ENCODE results near the gene TMED5.
"Not testable (repeated sequence)": the region's sequence is repeated elsewhere in the genome, so short reads cannot be mapped to it uniquely, and the experiment has no call there.

TMED5 gene

GRCh38 chr1:93172778-93173177, 7.4 kb downstream of the TMED5 start:
- no peak overlapping the region for H3K4me3 ChIP-seq (ENCODE audit: low read depth, low read length)
- TF ChIP-seq POLR2A (IDR thresholded peaks at IDR 0.05; ENCODE audit: extremely low read depth, insufficient read length) (no peak), MYC (IDR thresholded peaks at IDR 0.05; ENCODE audit: low read depth, low read length) (no peak), CTCF (IDR thresholded peaks at IDR 0.05; ENCODE audit: low read depth, low read length) (no peak)
- DNase-seq (ENCODE audit: low read depth), result no peak

DNA sequence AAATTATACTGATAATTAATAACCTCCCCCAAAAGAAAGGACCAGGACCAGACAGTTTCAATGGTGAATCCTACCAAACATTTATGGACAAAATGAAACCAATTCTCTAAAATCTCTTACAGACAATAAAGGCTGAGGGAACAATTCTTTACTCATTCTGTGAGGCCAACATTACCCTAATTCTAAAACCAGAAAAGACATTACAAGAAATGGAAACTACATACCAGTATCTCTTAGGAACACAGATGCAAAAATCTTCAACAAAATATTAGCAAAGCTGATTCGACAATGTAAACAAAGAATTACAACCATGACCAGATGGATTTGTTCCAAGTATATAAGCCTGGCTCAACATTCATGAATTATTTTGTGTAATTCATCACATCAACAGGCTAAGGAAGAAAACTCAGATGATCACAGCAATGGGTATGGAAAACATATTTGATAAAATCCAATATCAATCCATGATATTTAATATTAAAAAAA, 8.6 kb downstream of the TMED5 start:
- H3K4me3 ChIP-seq (ENCODE audit: low read depth, low read length), result no peak overlapping the region
- no peak for DNase-seq (ENCODE audit: low read depth)
- no peak for TF ChIP-seq POLR2A (IDR thresholded peaks at IDR 0.05; ENCODE audit: extremely low read depth, insufficient read length)
- TF ChIP-seq CTCF (IDR thresholded peaks at IDR 0.05; ENCODE audit: low read depth, low read length), result no peak
- TF ChIP-seq MAX (IDR thresholded peaks at IDR 0.05; ENCODE audit: low read depth, low read length), result no peak
- TF ChIP-seq MYC (IDR thresholded peaks at IDR 0.05; ENCODE audit: low read depth, low read length), result no peak

- not testable (repeated sequence) for H3K4me3 ChIP-seq (ENCODE audit: low read depth, low read length); DNase-seq (ENCODE audit: low read depth)
Measured at GRCh38 chr1:93170141-93170678, 10.0 kb downstream of the TMED5 start.

GRCh38 chr1:93167006-93167405, 13.2 kb downstream of the TMED5 start:
- TF ChIP-seq MAX (IDR thresholded peaks at IDR 0.05; ENCODE audit: low read depth, low read length), result no peak
- TF ChIP-seq CTCF (IDR thresholded peaks at IDR 0.05; ENCODE audit: low read depth, low read length), result no peak
- no peak for TF ChIP-seq MYC (IDR thresholded peaks at IDR 0.05; ENCODE audit: low read depth, low read length)
- no peak for TF ChIP-seq POLR2A (IDR thresholded peaks at IDR 0.05; ENCODE audit: extremely low read depth, insufficient read length)
- DNase-seq (ENCODE audit: low read depth), result no peak

DNA sequence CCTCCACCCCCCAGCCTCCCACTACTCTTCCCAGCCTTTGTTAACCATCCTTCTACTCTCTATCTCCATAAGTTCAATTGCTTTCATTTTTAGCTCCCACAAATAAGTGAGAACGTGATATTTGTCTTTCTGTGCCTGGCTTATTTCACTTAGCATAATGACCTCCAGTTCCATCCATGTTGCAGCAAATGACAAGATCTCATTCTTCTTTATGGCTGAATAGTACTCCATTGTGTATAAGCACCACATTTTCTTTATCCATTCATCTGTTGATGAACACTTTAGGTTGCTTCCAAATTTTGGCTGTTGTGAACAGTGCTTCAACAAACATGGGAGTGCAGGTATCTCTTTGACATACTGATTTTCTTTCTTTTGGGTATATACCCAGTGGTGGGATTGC, 14.3 kb downstream of the TMED5 start:
- not testable (repeated sequence) for DNase-seq (ENCODE audit: low read depth); H3K4me3 ChIP-seq (ENCODE audit: low read depth, low read length)

More at GRCh38 chr1:93167006-93167405, 13.2 kb downstream of the TMED5 start:
- H3K4me3 ChIP-seq (ENCODE audit: low read depth, low read length), result no peak overlapping the region

DNA sequence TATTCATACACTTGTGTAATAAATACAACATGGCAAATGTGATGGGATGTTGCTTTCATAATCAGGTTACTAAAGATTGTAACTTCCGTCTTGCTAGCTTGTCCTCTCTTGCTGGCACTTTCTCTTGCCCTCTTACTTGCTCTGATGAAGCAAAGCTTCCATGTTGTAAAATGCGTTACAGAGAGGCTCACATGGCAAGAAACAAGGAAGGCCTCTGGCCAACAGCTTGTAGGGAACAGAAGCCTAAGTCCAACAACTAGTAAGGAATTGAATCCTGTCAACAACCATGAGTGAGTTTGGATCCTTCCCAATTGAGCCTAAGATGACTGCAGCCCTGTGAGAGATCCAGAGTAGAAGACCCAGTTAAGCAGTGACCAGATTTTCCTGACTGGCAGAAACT, 15.4 kb downstream of the TMED5 start:
- DNase-seq (ENCODE audit: low read depth), result no peak
- no peak for TF ChIP-seq CTCF (IDR thresholded peaks at IDR 0.05; ENCODE audit: low read depth, low read length)
- no peak for TF ChIP-seq MYC (IDR thresholded peaks at IDR 0.05; ENCODE audit: low read depth, low read length)
- TF ChIP-seq POLR2A (IDR thresholded peaks at IDR 0.05; ENCODE audit: extremely low read depth, insufficient read length), result no peak
- no peak for TF ChIP-seq MAX (IDR thresholded peaks at IDR 0.05; ENCODE audit: low read depth, low read length)
- no peak overlapping the region for H3K4me3 ChIP-seq (ENCODE audit: low read depth, low read length)

- not testable (repeated sequence) for H3K4me3 ChIP-seq (ENCODE audit: low read depth, low read length); DNase-seq (ENCODE audit: low read depth)
Measured at GRCh38 chr1:93163314-93163713, 16.9 kb downstream of the TMED5 start.

DNA sequence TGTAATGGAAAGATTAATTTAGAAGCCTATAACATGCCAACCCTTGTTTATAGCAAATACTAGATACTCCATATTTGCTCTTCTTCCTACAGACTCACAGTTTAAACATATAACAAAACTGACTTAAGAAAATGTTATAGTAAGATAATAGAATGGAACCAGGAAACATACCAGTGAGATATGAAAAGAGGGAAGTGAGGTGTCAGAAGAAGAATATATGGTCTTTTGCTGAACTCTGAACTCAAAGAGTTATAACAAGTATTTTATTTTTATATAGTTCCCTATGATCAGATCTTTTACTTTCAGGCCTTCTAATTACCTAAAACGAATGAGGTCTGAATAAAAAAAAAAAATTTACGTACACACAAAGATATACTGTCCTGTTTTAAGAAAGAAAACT, 20.9 kb downstream of the TMED5 start:
- TF ChIP-seq MAX (IDR thresholded peaks at IDR 0.05; ENCODE audit: low read depth, low read length) (no peak), CTCF (IDR thresholded peaks at IDR 0.05; ENCODE audit: low read depth, low read length) (no peak), POLR2A (IDR thresholded peaks at IDR 0.05; ENCODE audit: extremely low read depth, insufficient read length) (no peak), MYC (IDR thresholded peaks at IDR 0.05; ENCODE audit: low read depth, low read length) (no peak)
- DNase-seq (ENCODE audit: low read depth), result no peak
- H3K4me3 ChIP-seq (ENCODE audit: low read depth, low read length), result no peak overlapping the region
